ENCODE data around the gene KCNK1.

Gene KCNK1

GRCh38 chr1:233707880-233708815, 94.2 kb downstream of the KCNK1 start:
- no peak for DNase-seq

- DNase-seq = no peak
Measured at GRCh38 chr1:233710031-233710430, 96.1 kb downstream of the KCNK1 start.

GRCh38 chr1:233710507-233710906, 96.6 kb downstream of the KCNK1 start:
- no peak for DNase-seq

GRCh38 chr1:233714631-233715217, 100.8 kb downstream of the KCNK1 start:
- no peak for DNase-seq

- no peak for DNase-seq
Measured at GRCh38 chr1:233718057-233718456, 104.2 kb downstream of the KCNK1 start.

GRCh38 chr1:233719655-233720341, 105.9 kb downstream of the KCNK1 start:
- no peak for DNase-seq

GRCh38 chr1:233721004-233721595, 107.2 kb downstream of the KCNK1 start:
- no peak for DNase-seq
